HG03565 (cell line): ENCODE measurements around the gene METTL1.

ENCODE experiments used
- ATAC-seq: cut with Tn5 transposase; IDR thresholded peaks from one replicate; pipeline ENCODE4 v1.9.1; 2021; ENCODE audit warnings: mild to moderate bottlenecking, moderate library complexity; ENCODE audit not compliant: unreplicated experiment

METTL1 gene

GRCh38 chr12:57738661-57739237 lies 33.2 kb downstream of the METTL1 start, which contains the start of gene AGAP2:
Gene AGAP2 (minus strand): TSS chr12:57738742. CDS start chr12:57738246, 496 bp downstream.
- ATAC-seq: no peak

- no peak for ATAC-seq
These were observed 34.1 kb downstream of the METTL1 start for GRCh38 chr12:57737467-57738460.

- no peak for ATAC-seq
These were observed 35.0 kb downstream of the METTL1 start for GRCh38 chr12:57736741-57737466.

GRCh38 chr12:57735952-57736740 lies 35.8 kb downstream of the METTL1 start:
- ATAC-seq: no peak

GRCh38 chr12:57735198-57735855 lies 36.6 kb downstream of the METTL1 start:
- no peak for ATAC-seq

GRCh38 chr12:57734591-57734990 lies 37.3 kb downstream of the METTL1 start:
- ATAC-seq: no peak

GRCh38 chr12:57733928-57734327 lies 38.0 kb downstream of the METTL1 start:
- ATAC-seq: no peak

GRCh38 chr12:57732726-57733593 lies 38.9 kb downstream of the METTL1 start:
- no peak for ATAC-seq

GRCh38 chr12:57732270-57732669 lies 39.6 kb downstream of the METTL1 start:
- no peak for ATAC-seq

GRCh38 chr12:57731411-57732080 lies 40.4 kb downstream of the METTL1 start:
- ATAC-seq: no peak

- no peak for ATAC-seq
These were observed 41.4 kb downstream of the METTL1 start for GRCh38 chr12:57730336-57731067.

- no peak for ATAC-seq
These were observed 42.5 kb downstream of the METTL1 start for GRCh38 chr12:57729321-57729844.

GRCh38 chr12:57727758-57728395 lies 44.0 kb downstream of the METTL1 start:
- no peak for ATAC-seq

- ATAC-seq: no peak
These were observed 44.8 kb downstream of the METTL1 start for GRCh38 chr12:57726884-57727757.

GRCh38 chr12:57726151-57726883 lies 45.6 kb downstream of the METTL1 start:
- ATAC-seq: no peak

GRCh38 chr12:57725851-57726150 lies 46.1 kb downstream of the METTL1 start:
- no peak for ATAC-seq
